Keratinocyte (primary cell): ENCODE measurements around the gene ABCC4.

ENCODE experiments used
- EZH2 ChIP-seq: IDR thresholded peaks from one replicate; pipeline ENCODE4 v1.6.1; 2012; ENCODE audit warnings: inconsistent platforms, mild to moderate bottlenecking, low read length, moderate library complexity
- TF ChIP-seq, protein P1 (sequence below), 3 experiments: IDR thresholded peaks in 1 of 3; conservative IDR thresholded peaks in 1 of 3; optimal IDR thresholded peaks in 1 of 3; 2 replicates in 2 of 3; 3 replicates in 1 of 3; pipeline versions ENCODE3 to v1.5.1; 2011; ENCODE audit warnings: low read length in 3 of 3, mild to moderate bottlenecking in 3 of 3, moderate library complexity in 2 of 3, control low read depth in 1 of 3, inconsistent platforms in 1 of 3; ENCODE audit not compliant: insufficient read depth in 2 of 3; ENCODE audit errors: extremely low read depth in 1 of 3

GRCh38 chr13:95250961-95251360, 50.3 kb downstream of the ABCC4 start:
- TF ChIP-seq, protein P1, sequence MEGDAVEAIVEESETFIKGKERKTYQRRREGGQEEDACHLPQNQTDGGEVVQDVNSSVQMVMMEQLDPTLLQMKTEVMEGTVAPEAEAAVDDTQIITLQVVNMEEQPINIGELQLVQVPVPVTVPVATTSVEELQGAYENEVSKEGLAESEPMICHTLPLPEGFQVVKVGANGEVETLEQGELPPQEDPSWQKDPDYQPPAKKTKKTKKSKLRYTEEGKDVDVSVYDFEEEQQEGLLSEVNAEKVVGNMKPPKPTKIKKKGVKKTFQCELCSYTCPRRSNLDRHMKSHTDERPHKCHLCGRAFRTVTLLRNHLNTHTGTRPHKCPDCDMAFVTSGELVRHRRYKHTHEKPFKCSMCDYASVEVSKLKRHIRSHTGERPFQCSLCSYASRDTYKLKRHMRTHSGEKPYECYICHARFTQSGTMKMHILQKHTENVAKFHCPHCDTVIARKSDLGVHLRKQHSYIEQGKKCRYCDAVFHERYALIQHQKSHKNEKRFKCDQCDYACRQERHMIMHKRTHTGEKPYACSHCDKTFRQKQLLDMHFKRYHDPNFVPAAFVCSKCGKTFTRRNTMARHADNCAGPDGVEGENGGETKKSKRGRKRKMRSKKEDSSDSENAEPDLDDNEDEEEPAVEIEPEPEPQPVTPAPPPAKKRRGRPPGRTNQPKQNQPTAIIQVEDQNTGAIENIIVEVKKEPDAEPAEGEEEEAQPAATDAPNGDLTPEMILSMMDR (optimal IDR thresholded peaks at IDR 0.05 in 1 of 3, IDR thresholded peaks at IDR 0.05 in 1 of 3, conservative IDR thresholded peaks at IDR 0.05 in 1 of 3; ENCODE audit: extremely low read depth in 1 of 3, insufficient read depth in 2 of 3, low read length in 3 of 3): no peak
- no peak for TF ChIP-seq EZH2
